Measurements from ENCODE around the gene INSM1.

INSM1 gene

GRCh38 chr20:20414640-20415220 is 46.8 kb downstream of the INSM1 start:
- no peak overlapping the region for H3K4me3 ChIP-seq (ENCODE audit: low read depth, low read length)
- H4K12ac ChIP-seq (ENCODE audit: low read depth, low read length) = no peak overlapping the region
- no peak overlapping the region for H4K91ac ChIP-seq (ENCODE audit: low read depth, low read length)
- no peak overlapping the region for H3K14ac ChIP-seq (ENCODE audit: low read length)
- H3K9ac ChIP-seq (ENCODE audit: low read length) = no peak overlapping the region
- no peak overlapping the region for H3K23ac ChIP-seq (ENCODE audit: low read length)
- no peaks in the 10 kb centered on the region for H3K4me1 ChIP-seq (ENCODE audit: control insufficient read depth in 1 of 2, insufficient read depth in 2 of 2, low read length in 2 of 2)
- H3K18ac ChIP-seq (ENCODE audit: low read length) = no peak overlapping the region
- H3K4me2 ChIP-seq (ENCODE audit: low read length) = no peak overlapping the region
- H2BK12ac ChIP-seq (ENCODE audit: low read length) = no peak overlapping the region
- H3K4ac ChIP-seq (ENCODE audit: low read depth, low read length) = no peak overlapping the region
- no peak for DNase-seq
- no peaks in the 10 kb centered on the region for H3K27me3 ChIP-seq (ENCODE audit: insufficient read depth, low read length)
- WGBS (ENCODE audit: extremely low coverage, insufficient coverage, insufficient read length) = no CpG with 5 or more reads among the region's 5 CpGs
- H2BK5ac ChIP-seq (ENCODE audit: low read depth, low read length, poor library complexity) = no peak overlapping the region
- no peaks in the 10 kb centered on the region for H3K36me3 ChIP-seq (ENCODE audit: control insufficient read depth in 1 of 2, insufficient read depth in 2 of 2, low read length in 2 of 2)
- H2BK120ac ChIP-seq (ENCODE audit: insufficient read depth, low read length, poor library complexity) = no peak overlapping the region
- H3K79me1 ChIP-seq (ENCODE audit: low read length) = no peaks in the 10 kb centered on the region
- no peak overlapping the region for H2AK5ac ChIP-seq (ENCODE audit: low read length)
- H2AFZ ChIP-seq (ENCODE audit: insufficient read depth, low read length, poor library complexity) = no peak overlapping the region
- H3K9me3 ChIP-seq (ENCODE audit: insufficient read depth, low read depth, low read length) = no peaks in the 10 kb centered on the region
- H3K79me2 ChIP-seq (ENCODE audit: control insufficient read depth, insufficient read depth, low read length, poor library complexity) = no peaks in the 10 kb centered on the region
- no peak overlapping the region for H4K8ac ChIP-seq (ENCODE audit: low read depth, low read length)
- H3K27ac ChIP-seq (ENCODE audit: low read depth, low read length) = no peak overlapping the region

DNA sequence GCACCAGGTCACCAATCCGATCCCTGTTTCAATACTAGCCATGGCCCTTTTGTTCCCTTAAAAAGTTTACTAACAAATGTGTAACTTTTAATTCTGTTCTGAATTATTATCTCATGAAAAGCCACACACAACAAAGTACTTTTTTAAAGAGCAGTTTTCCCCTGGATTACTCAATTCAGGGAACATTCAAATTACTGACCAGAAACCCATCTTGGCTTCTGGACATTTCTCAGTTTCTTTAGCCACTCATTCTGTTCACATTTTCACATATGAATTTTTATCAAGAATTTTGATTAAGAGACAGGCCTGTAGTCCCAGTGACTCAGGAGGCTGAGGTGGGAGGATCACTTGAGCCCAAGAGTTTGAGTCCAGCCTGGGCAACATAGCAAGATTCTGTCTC is 47.4 kb downstream of the INSM1 start:
- no peaks in the 10 kb centered on the region for H3K36me3 ChIP-seq (ENCODE audit: control insufficient read depth in 1 of 2, insufficient read depth in 2 of 2, low read length in 2 of 2)
- H3K4me3 ChIP-seq (ENCODE audit: low read depth, low read length) = no peak overlapping the region
- H3K27me3 ChIP-seq (ENCODE audit: insufficient read depth, low read length) = no peaks in the 10 kb centered on the region
- H4K91ac ChIP-seq (ENCODE audit: low read depth, low read length) = no peak overlapping the region
- no peak overlapping the region for H2BK120ac ChIP-seq (ENCODE audit: insufficient read depth, low read length, poor library complexity)
- no peak overlapping the region for H3K14ac ChIP-seq (ENCODE audit: low read length)
- H2BK5ac ChIP-seq (ENCODE audit: low read depth, low read length, poor library complexity) = no peak overlapping the region
- H3K79me1 ChIP-seq (ENCODE audit: low read length) = no peaks in the 10 kb centered on the region
- H2AFZ ChIP-seq (ENCODE audit: insufficient read depth, low read length, poor library complexity) = no peak overlapping the region
- no peaks in the 10 kb centered on the region for H3K4me1 ChIP-seq (ENCODE audit: control insufficient read depth in 1 of 2, insufficient read depth in 2 of 2, low read length in 2 of 2)
- H2AK5ac ChIP-seq (ENCODE audit: low read length) = no peak overlapping the region
- H3K18ac ChIP-seq (ENCODE audit: low read length) = no peak overlapping the region
- no peak overlapping the region for H4K12ac ChIP-seq (ENCODE audit: low read depth, low read length)
- H3K4me2 ChIP-seq (ENCODE audit: low read length) = no peak overlapping the region
- H3K9ac ChIP-seq (ENCODE audit: low read length) = no peak overlapping the region
- WGBS (ENCODE audit: extremely low coverage, insufficient coverage, insufficient read length) = no CpG with 5 or more reads among the region's 1 CpG
- no peak overlapping the region for H3K4ac ChIP-seq (ENCODE audit: low read depth, low read length)
- H2BK12ac ChIP-seq (ENCODE audit: low read length) = no peak overlapping the region
- H3K79me2 ChIP-seq (ENCODE audit: control insufficient read depth, insufficient read depth, low read length, poor library complexity) = no peaks in the 10 kb centered on the region
- H3K27ac ChIP-seq (ENCODE audit: low read depth, low read length) = no peak overlapping the region
- H3K23ac ChIP-seq (ENCODE audit: low read length) = no peak overlapping the region
- no peak overlapping the region for H4K8ac ChIP-seq (ENCODE audit: low read depth, low read length)
- H3K9me3 ChIP-seq (ENCODE audit: insufficient read depth, low read depth, low read length) = no peaks in the 10 kb centered on the region
- DNase-seq = no peak

DNA sequence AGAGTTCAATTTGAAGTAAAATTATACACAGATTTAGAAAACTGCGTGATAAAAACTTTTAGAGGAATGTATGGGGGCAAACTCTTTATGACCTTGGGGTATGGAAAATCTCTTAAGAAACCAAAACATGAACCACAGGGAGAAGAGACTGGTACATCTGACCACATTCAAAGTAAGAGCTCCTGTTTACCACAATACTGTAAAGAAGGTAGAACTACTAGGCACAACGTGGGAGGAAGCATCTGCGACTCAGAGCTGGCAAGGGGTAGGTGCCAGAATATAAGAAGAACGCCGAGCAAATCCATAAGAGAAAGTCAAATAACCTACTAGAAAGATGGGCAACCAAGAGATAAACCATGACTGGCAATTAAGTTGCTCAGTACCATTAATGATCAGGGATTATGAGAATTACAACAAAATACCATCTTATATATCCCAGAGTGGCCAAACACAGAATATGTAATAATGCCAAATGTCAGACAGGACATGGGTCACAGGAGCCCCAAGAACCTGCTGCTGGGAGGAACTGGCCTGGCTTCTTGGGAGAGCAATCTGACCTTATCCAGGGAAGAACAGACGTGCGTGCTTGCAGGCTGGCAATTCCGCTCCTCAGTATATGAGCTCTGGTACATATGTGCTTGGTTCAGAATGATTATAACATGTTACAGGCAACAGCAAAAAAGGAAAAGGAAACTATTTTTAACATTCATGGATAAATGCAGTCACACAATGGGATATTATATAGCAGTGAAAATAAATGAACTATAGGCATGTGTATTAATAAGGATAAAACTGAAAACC is 50.2 kb downstream of the INSM1 start:
- no peak overlapping the region for H3K23ac ChIP-seq (ENCODE audit: low read length)
- H3K36me3 ChIP-seq (ENCODE audit: control insufficient read depth in 1 of 2, insufficient read depth in 2 of 2, low read length in 2 of 2) = no peaks in the 10 kb centered on the region
- no peak overlapping the region for H4K12ac ChIP-seq (ENCODE audit: low read depth, low read length)
- H3K9ac ChIP-seq (ENCODE audit: low read length) = no peak overlapping the region
- no peaks in the 10 kb centered on the region for H3K4me1 ChIP-seq (ENCODE audit: control insufficient read depth in 1 of 2, insufficient read depth in 2 of 2, low read length in 2 of 2)
- no peaks in the 10 kb centered on the region for H3K79me2 ChIP-seq (ENCODE audit: control insufficient read depth, insufficient read depth, low read length, poor library complexity)
- H3K27me3 ChIP-seq (ENCODE audit: insufficient read depth, low read length) = no peaks in the 10 kb centered on the region
- no peaks in the 10 kb centered on the region for H3K79me1 ChIP-seq (ENCODE audit: low read length)
- no peak overlapping the region for H3K4me2 ChIP-seq (ENCODE audit: low read length)
- H3K4me3 ChIP-seq (ENCODE audit: low read depth, low read length) = no peak overlapping the region
- DNase-seq = no peak
- H3K9me3 ChIP-seq (ENCODE audit: insufficient read depth, low read depth, low read length) = no peaks in the 10 kb centered on the region
- no peak overlapping the region for H3K27ac ChIP-seq (ENCODE audit: low read depth, low read length)
- WGBS (ENCODE audit: extremely low coverage, insufficient coverage, insufficient read length) = no CpG with 5 or more reads among the region's 8 CpGs
- H2BK12ac ChIP-seq (ENCODE audit: low read length) = no peak overlapping the region
- H2AFZ ChIP-seq (ENCODE audit: insufficient read depth, low read length, poor library complexity) = no peak overlapping the region
- H2BK5ac ChIP-seq (ENCODE audit: low read depth, low read length, poor library complexity) = no peak overlapping the region
- no peak overlapping the region for H3K4ac ChIP-seq (ENCODE audit: low read depth, low read length)
- H3K18ac ChIP-seq (ENCODE audit: low read length) = no peak overlapping the region
- H2AK5ac ChIP-seq (ENCODE audit: low read length) = no peak overlapping the region
- H4K91ac ChIP-seq (ENCODE audit: low read depth, low read length) = no peak overlapping the region
- no peak overlapping the region for H2BK120ac ChIP-seq (ENCODE audit: insufficient read depth, low read length, poor library complexity)
- no peak overlapping the region for H4K8ac ChIP-seq (ENCODE audit: low read depth, low read length)
- H3K14ac ChIP-seq (ENCODE audit: low read length) = no peak overlapping the region
